Naive thymus-derived CD4-positive, alpha-beta T cell (primary cell): Measurements from ENCODE around the gene GALNT10. TPM values are rescaled to one million over a fixed set of nuclear protein-coding genes. Genes with fewer than 3 reads are reported as not detected.

Experiments
- ATAC-seq: fragments of 150-1000 bp; cut with Tn5 transposase; 2 replicates; pipeline ENCODE4 v1.10.0; 2021; ENCODE audit warnings: mild to moderate bottlenecking, moderate library complexity
- CTCF ChIA-PET: fragments of 350-600 bp; sonication (Branson Sonifier 250); formaldehyde crosslinking; loops from one replicate; lab custom pipeline; 2021; ENCODE audit warnings: antibody characterized with exemption; lab: Charles Lee
- POLR2A ChIA-PET: fragments of 350-600 bp; sonication (Branson Sonifier 250); formaldehyde crosslinking; loops from one replicate; lab custom pipeline; 2021; ENCODE audit warnings: antibody characterized with exemption, inconsistent platforms; lab: Charles Lee
- DNase-seq, 9 donors: peaks; one replicate each; pipeline versions ENCODE4 v3.0.0 to v3.0.0-alpha.2; 2020 to 2022; ENCODE audit warnings: mixed read lengths in 1 of 9
- H3K27ac ChIP-seq: one replicate; pipeline ENCODE4 v1.7.0; 2013; ENCODE audit warnings: mild to moderate bottlenecking, low read depth, low read length, moderate library complexity
- H3K27me3 ChIP-seq, 2 donors: one replicate each; pipeline ENCODE4 v1.7.0; 2013; ENCODE audit warnings: low read length in 2 of 2, mild to moderate bottlenecking in 2 of 2, moderate library complexity in 2 of 2; ENCODE audit not compliant: control insufficient read depth in 2 of 2, insufficient read depth in 2 of 2
- H3K36me3 ChIP-seq, 3 experiments: 1 replicate in 2 of 3; 2 replicates in 1 of 3; pipeline ENCODE4 v1.7.0; 2013; ENCODE audit warnings: low read length in 3 of 3, mild to moderate bottlenecking in 3 of 3, moderate library complexity in 1 of 3; ENCODE audit not compliant: insufficient read depth in 3 of 3, control insufficient read depth in 2 of 3
- H3K4me1 ChIP-seq, 2 donors: one replicate each; pipeline ENCODE4 v1.7.0; 2013; ENCODE audit warnings: low read length in 2 of 2, mild to moderate bottlenecking in 2 of 2, moderate library complexity in 1 of 2; ENCODE audit not compliant: control insufficient read depth in 2 of 2, insufficient read depth in 2 of 2
- H3K4me3 ChIP-seq: 2 replicates; pipeline ENCODE4 v1.7.0; 2013; ENCODE audit warnings: mild to moderate bottlenecking, low read length
- H3K9me3 ChIP-seq, 3 experiments: 1 replicate in 2 of 3; 2 replicates in 1 of 3; pipeline ENCODE4 v1.7.0; 2013; ENCODE audit warnings: low read length in 3 of 3; ENCODE audit not compliant: control insufficient read depth in 2 of 3
- H3K27ac Mint-ChIP-seq, 9 donors: one replicate each; pipeline ENCODE4 v1.8.0; 2020 to 2022; ENCODE audit warnings: mixed read lengths in 9 of 9, mild to moderate bottlenecking in 8 of 9, moderate library complexity in 5 of 9, inconsistent platforms in 2 of 9
- H3K27me3 Mint-ChIP-seq, 5 donors: one replicate each; pipeline ENCODE4 v1.8.0; 2021 to 2022; ENCODE audit warnings: mixed read lengths in 5 of 5, mild to moderate bottlenecking in 1 of 5
- H3K36me3 Mint-ChIP-seq, 5 donors: one replicate each; pipeline ENCODE4 v1.8.0; 2020 to 2022; ENCODE audit warnings: mixed read lengths in 5 of 5, mild to moderate bottlenecking in 3 of 5, inconsistent platforms in 1 of 5
- H3K4me1 Mint-ChIP-seq, 7 donors: one replicate each; pipeline ENCODE4 v1.8.0; 2020 to 2022; ENCODE audit warnings: mixed read lengths in 7 of 7, mild to moderate bottlenecking in 3 of 7, inconsistent platforms in 1 of 7
- H3K4me3 Mint-ChIP-seq, 10 donors: one replicate each; pipeline ENCODE4 v1.8.0; 2020 to 2022; ENCODE audit warnings: mild to moderate bottlenecking in 10 of 10, mixed read lengths in 10 of 10, moderate library complexity in 6 of 10, inconsistent platforms in 2 of 10
- H3K9me3 Mint-ChIP-seq, 11 donors: one replicate each; pipeline ENCODE4 v1.8.0; 2020 to 2022; ENCODE audit warnings: mixed read lengths in 11 of 11, mild to moderate bottlenecking in 4 of 11, inconsistent platforms in 1 of 11, moderate library complexity in 1 of 11
- intact Hi-C, 2 donors: fragments of 100-400 bp; cut with micrococcal nuclease; formaldehyde crosslinking; loops; one replicate each; pipeline ENCODE4 v1.15.1; 2023
- polyA plus RNA-seq, 2 donors: library from polyadenylated mRNA; unstranded; fragments of 300-500 nt; fragmentation: Illumina TruSeq; gene quantifications; one replicate each; pipeline ENCODE4 v1.2.3, GENCODE V29; 2021
- total RNA-seq, 6 experiments: library from RNA in 5 of 6; stranded (reverse) in 5 of 6; gene quantifications; 1 replicate in 5 of 6; 2 replicates in 1 of 6; pipeline ENCODE4 v1.2.3 and lab custom pipeline; 2021 to 2026

The GALNT10 gene
- total and polyA plus RNA-seq, 7 experiments from 2014 or later, result 6.2 to 56.4 (median 24.8) TPM

GRCh38 chr5:154234551-154234950 lies 44.0 kb downstream of the GALNT10 start:
- no peak overlapping the region for H3K4me3 ChIP-seq
- no peak for ATAC-seq
- H3K27me3 ChIP-seq, result no peaks in the 10 kb centered on the region
- no peak overlapping the region for H3K27ac ChIP-seq
- no peaks in the 10 kb centered on the region for H3K36me3 ChIP-seq
- Mint-ChIP-seq H3K27ac (no peak overlapping the region), H3K27me3 (no peaks in the 10 kb centered on the region), H3K36me3 (peaks cover 0 to 9% (median 0%) of the 10 kb centered on the region in 5 donors), H3K9me3 (no peaks in the 10 kb centered on the region), H3K4me3 (no peak overlapping the region), H3K4me1 (peaks cover 8 to 65% (median 27%) of the 10 kb centered on the region in 7 donors)
- ChIA-PET POLR2A (no interaction called here), CTCF (no interaction called here)
- intact Hi-C loops, result no loop called here
- no peaks in the 10 kb centered on the region for H3K4me1 ChIP-seq
- DNase-seq, result no peak
- no peaks in the 10 kb centered on the region for H3K9me3 ChIP-seq

- Histone ChIP-seq H3K27ac (no peak overlapping the region), H3K36me3 (no peaks in the 10 kb centered on the region), H3K9me3 (no peaks in the 10 kb centered on the region), H3K27me3 (no peaks in the 10 kb centered on the region), H3K4me1 (no peaks in the 10 kb centered on the region), H3K4me3 (no peak overlapping the region)
- Mint-ChIP-seq H3K27me3 (no peaks in the 10 kb centered on the region), H3K4me3 (no peak overlapping the region), H3K4me1 (peaks cover 8 to 58% (median 27%) of the 10 kb centered on the region in 7 donors), H3K9me3 (no peaks in the 10 kb centered on the region), H3K36me3 (peaks cover 0 to 8% (median 0%) of the 10 kb centered on the region in 5 donors), H3K27ac (no peak overlapping the region)
- DNase-seq (no peak), ATAC-seq (no peak)
- ChIA-PET POLR2A (no interaction called here), CTCF (interaction anchor here (0.6 to 1.1 kb wide), 3 partner anchors 38 to 163 kb away, joined by 3 to 5 read pairs (median 4); partner anchors contain the start of gene GALNT10)
- intact Hi-C loops, result loop anchor here (2.0 to 5.0 kb wide), 3 partner anchors 39 to 264 kb away; no protein-coding TSS in a partner anchor
Observed at GRCh38 chr5:154236011-154236410, 45.5 kb downstream of the GALNT10 start.

- no peaks in the 10 kb centered on the region for H3K27me3 ChIP-seq
- no peak overlapping the region for H3K4me3 ChIP-seq
- Mint-ChIP-seq H3K4me3 (no peak overlapping the region), H3K9me3 (no peaks in the 10 kb centered on the region), H3K27me3 (no peaks in the 10 kb centered on the region), H3K27ac (peak overlapping the region in 2 of 9 donors; percentile 41 to 53), H3K36me3 (peaks cover 0 to 6% (median 0%) of the 10 kb centered on the region in 5 donors), H3K4me1 (peaks cover 8 to 57% (median 27%) of the 10 kb centered on the region in 7 donors)
- H3K4me1 ChIP-seq, result no peaks in the 10 kb centered on the region
- intact Hi-C loops, result loop anchor here (1.0 to 5.0 kb wide), 5 partner anchors 38 to 264 kb away; no protein-coding TSS in a partner anchor
- POLR2A ChIA-PET, result no interaction called here
- DNase-seq (no peak), ATAC-seq (no peak)
- no peak overlapping the region for H3K27ac ChIP-seq
- CTCF ChIA-PET, result interaction anchor here (0.6 to 1.1 kb wide), 3 partner anchors 39 to 164 kb away, joined by 3 to 5 read pairs (median 4); partner anchors contain the start of gene GALNT10
- no peaks in the 10 kb centered on the region for H3K9me3 ChIP-seq
- H3K36me3 ChIP-seq, result no peaks in the 10 kb centered on the region
Observed at GRCh38 chr5:154236536-154237375, 46.2 kb downstream of the GALNT10 start.

- intact Hi-C loops, result loop anchor here (1.0 to 5.0 kb wide), 5 partner anchors 39 to 265 kb away; no protein-coding TSS in a partner anchor
- Mint-ChIP-seq H3K27me3 (no peaks in the 10 kb centered on the region), H3K4me3 (no peak overlapping the region), H3K36me3 (peaks cover 0 to 6% (median 0%) of the 10 kb centered on the region in 5 donors), H3K27ac (no peak overlapping the region), H3K9me3 (no peaks in the 10 kb centered on the region), H3K4me1 (peaks cover 9 to 54% (median 29%) of the 10 kb centered on the region in 7 donors)
- DNase-seq (no peak), ATAC-seq (no peak)
- no peaks in the 10 kb centered on the region for H3K36me3 ChIP-seq
- no peaks in the 10 kb centered on the region for H3K9me3 ChIP-seq
- POLR2A ChIA-PET, result no interaction called here
- H3K27ac ChIP-seq, result no peak overlapping the region
- H3K27me3 ChIP-seq, result no peaks in the 10 kb centered on the region
- CTCF ChIA-PET, result no interaction called here
- H3K4me3 ChIP-seq, result no peak overlapping the region
- no peaks in the 10 kb centered on the region for H3K4me1 ChIP-seq
Observed at GRCh38 chr5:154237376-154237743, 46.8 kb downstream of the GALNT10 start.

- intact Hi-C loops, result loop anchor here (1.0 to 5.0 kb wide), 5 partner anchors 40 to 266 kb away; no protein-coding TSS in a partner anchor
- peaks cover 0 to 6% (median 0%) of the 10 kb centered on the region in 5 donors for H3K36me3 Mint-ChIP-seq
- no peak overlapping the region for H3K4me3 Mint-ChIP-seq
- H3K27ac Mint-ChIP-seq, result no peak overlapping the region
- H3K4me1 ChIP-seq, result no peaks in the 10 kb centered on the region
- ATAC-seq, result no peak
- no peak overlapping the region for H3K27ac ChIP-seq
- H3K27me3 Mint-ChIP-seq, result no peaks in the 10 kb centered on the region
- H3K4me1 Mint-ChIP-seq, result peaks cover 15 to 58% (median 34%) of the 10 kb centered on the region in 7 donors
- ChIA-PET POLR2A (no interaction called here), CTCF (no interaction called here)
- no peaks in the 10 kb centered on the region for H3K9me3 ChIP-seq
- H3K27me3 ChIP-seq, result no peaks in the 10 kb centered on the region
- no peaks in the 10 kb centered on the region for H3K9me3 Mint-ChIP-seq
- H3K4me3 ChIP-seq, result no peak overlapping the region
- DNase-seq, result no peak
- H3K36me3 ChIP-seq, result no peaks in the 10 kb centered on the region
Observed at GRCh38 chr5:154237946-154238345, 47.4 kb downstream of the GALNT10 start.

GRCh38 chr5:154238776-154239481 lies 48.4 kb downstream of the GALNT10 start:
- Mint-ChIP-seq H3K4me3 (no peak overlapping the region), H3K4me1 (peaks cover 14 to 58% (median 33%) of the 10 kb centered on the region in 7 donors), H3K27ac (peak overlapping the region in 1 of 9 donors; percentile 28), H3K9me3 (peaks cover 0 to 1% (median 0%) of the 10 kb centered on the region in 11 donors), H3K27me3 (no peaks in the 10 kb centered on the region), H3K36me3 (peaks cover 0 to 3% (median 0%) of the 10 kb centered on the region in 5 donors)
- Histone ChIP-seq H3K4me3 (no peak overlapping the region), H3K27me3 (no peaks in the 10 kb centered on the region), H3K9me3 (no peaks in the 10 kb centered on the region), H3K36me3 (no peaks in the 10 kb centered on the region), H3K27ac (no peak overlapping the region), H3K4me1 (no peaks in the 10 kb centered on the region)
- intact Hi-C loops, result loop anchor here (5.0 kb wide), 2 partner anchors 42 to 267 kb away; no protein-coding TSS in a partner anchor
- DNase-seq, result no peak
- peak; percentile 20 for ATAC-seq
- CTCF ChIA-PET, result interaction anchor here (1.5 kb wide), 1 partner anchor 166 kb away, joined by 3 read pairs; no protein-coding TSS in a partner anchor
- POLR2A ChIA-PET, result no interaction called here
